GM19324 (cell line): ENCODE measurements around the gene TTC6.

Experiments
- ATAC-seq: cut with Tn5 transposase; IDR thresholded peaks from one replicate; pipeline ENCODE4 v1.9.1; 2021; ENCODE audit warnings: mild to moderate bottlenecking, moderate library complexity; ENCODE audit not compliant: unreplicated experiment, low FRiP score

Gene TTC6

GRCh38 chr14:37597538-37597913 is 2.1 kb downstream of the TTC6 start:
- no peak for ATAC-seq

GRCh38 chr14:37597914-37598746 is 2.7 kb downstream of the TTC6 start:
- no peak for ATAC-seq

DNA sequence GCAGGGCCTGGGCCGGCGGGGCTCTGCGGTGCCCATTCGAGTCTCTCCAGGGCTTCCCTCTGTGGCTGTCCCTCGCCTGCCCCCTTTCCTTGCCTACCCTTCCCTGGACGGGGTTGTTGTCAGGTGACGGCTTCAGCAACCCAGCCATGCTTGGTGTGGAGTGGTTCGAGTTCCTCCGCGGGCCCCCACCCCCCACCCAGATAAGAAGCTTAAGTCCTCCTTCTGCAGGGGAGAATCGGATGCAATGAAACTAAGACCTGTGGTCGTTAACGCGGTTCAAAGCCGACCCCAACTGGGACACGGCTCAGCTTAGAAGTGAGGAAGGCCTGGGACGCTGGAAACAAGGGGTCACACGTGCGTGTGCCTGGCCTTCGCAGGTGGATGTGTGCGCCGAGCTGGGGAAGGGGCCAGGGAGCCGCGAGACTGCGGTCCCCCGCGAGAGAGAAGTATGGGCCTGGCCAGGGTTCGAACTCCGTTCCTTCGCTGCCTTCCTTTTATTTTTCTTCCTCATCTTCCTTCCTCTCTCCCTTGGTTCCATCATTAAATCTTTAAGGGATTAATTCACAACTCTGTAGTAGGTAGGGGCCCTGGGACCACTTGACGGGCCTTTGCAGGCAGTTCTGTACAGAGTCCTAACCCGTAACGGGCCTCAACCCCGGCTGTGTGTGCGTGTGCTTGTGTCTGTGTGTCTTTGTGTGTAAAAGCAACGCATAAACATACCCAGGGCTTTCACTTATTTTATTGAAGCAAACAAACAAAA is 3.5 kb downstream of the TTC6 start:
- no peak for ATAC-seq

GRCh38 chr14:37599507-37600368 is 4.3 kb downstream of the TTC6 start:
- no peak for ATAC-seq

DNA sequence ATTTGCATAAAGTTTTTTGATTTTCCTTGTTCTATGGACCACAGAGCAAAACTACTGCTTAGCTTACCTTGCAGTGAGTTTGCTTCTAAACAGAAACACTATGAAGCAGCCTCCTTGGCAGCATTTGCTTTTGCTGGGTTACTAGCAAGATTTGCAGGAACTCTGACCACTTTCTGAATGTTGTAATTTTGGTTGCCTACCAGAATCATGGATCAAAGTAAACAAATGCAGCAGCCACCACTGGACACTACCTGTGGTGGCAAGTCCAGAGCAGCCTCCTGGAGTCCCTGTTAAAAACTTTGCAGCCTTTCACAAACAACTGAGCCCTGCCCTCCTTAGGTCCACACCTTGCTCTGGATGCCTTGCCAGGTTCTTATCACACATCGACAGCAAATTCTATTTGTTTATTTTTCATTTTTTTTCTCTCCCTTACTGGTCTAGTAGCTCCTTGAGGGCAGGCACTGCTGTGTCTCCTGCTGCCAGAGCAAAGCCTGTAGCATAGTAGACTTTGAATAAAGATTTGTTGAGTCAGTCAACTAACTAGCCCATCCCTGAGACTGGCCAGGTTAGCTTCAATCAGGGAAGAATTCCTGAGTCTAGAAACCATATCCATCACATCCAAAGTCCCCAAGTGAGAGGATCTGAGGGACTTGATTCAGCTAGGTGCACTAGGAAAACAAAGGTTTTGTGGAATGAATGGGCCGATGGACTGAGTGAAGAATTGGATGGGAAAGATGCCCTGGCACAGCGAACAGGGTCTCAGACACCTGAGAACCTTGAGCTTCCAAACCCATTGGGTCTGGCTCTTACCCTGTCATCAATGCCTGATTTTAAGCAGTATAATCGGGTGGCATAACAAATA is 5.7 kb downstream of the TTC6 start:
- no peak for ATAC-seq

- ATAC-seq: no peak
These were observed 6.4 kb downstream of the TTC6 start for GRCh38 chr14:37601865-37602264.

GRCh38 chr14:37602605-37603453 is 7.4 kb downstream of the TTC6 start:
- ATAC-seq: no peak

- ATAC-seq: no peak
These were observed 8.3 kb downstream of the TTC6 start for GRCh38 chr14:37603688-37604251.

GRCh38 chr14:37606678-37607077 is 11.2 kb downstream of the TTC6 start:
- ATAC-seq: no peak

DNA sequence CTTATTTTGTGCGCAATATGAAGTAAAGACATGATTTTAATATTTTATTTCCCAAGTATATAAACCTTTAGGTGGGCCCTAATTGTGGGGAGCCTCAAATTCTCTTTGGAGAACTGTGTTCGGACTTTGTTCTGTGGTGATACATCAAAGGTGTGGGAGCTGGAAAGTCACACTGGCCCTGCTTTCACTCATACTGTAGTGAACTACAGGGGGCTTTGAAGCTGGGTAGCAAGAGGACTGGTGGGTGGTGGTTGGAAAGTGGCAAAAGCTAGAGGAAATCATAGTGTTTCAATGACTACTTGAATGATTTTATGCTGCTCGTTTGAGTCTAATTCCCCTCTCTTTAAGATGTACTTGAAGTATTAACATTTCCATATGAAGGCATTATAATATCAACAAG is 13.2 kb downstream of the TTC6 start:
- ATAC-seq: no peak

GRCh38 chr14:37610945-37611523 is 15.6 kb downstream of the TTC6 start:
- no peak for ATAC-seq

- no peak for ATAC-seq
These were observed 20.3 kb downstream of the TTC6 start for GRCh38 chr14:37615582-37616289.

DNA sequence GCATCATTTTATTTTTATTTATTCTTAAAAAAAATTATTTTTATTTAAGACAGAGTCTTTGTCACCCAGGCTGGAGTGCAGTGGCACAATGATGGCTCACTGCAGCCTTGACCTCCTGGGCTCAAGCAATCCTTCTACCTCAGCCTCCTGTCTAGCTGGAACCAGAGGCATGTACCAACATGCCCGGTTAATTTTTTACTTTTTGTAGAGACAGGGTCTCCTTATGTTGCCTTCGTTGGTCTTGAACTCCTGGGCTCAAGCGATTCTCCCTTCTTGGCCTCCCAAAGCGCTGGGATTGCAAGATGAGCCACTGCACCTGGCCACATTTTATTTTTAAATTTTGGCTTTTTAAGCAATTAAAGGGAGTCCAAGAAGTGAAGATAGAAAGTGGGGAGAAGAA is 21.4 kb downstream of the TTC6 start:
- no peak for ATAC-seq

- no peak for ATAC-seq
These were observed 22.5 kb downstream of the TTC6 start for GRCh38 chr14:37617864-37618365.

DNA sequence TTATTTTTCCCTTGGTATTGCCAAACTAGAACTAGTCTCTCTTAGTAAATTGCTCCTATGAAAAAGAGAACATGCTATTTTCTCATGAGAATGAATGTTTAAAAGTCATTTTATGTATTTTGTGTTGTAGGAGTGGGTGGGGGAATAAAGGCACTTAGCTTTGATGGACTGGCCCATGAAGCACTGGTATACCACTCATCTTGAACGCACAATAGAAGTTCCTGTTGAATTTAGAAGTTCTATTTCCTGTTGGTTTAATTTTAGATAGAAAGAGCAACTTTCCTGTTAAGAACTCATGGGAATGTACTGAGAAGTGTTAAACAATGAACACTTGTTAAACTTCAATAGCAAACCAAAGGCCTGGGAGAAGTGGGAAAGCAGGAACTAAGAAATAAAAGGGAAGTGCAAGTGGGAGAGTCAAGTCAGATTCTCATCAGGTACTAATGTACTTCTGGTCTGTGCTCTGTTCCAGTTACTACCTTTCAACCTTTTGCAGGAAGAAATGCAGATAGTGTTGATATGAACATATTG is 23.1 kb downstream of the TTC6 start:
- ATAC-seq: no peak

GRCh38 chr14:37620856-37621255 is 25.4 kb downstream of the TTC6 start:
- ATAC-seq: no peak

DNA sequence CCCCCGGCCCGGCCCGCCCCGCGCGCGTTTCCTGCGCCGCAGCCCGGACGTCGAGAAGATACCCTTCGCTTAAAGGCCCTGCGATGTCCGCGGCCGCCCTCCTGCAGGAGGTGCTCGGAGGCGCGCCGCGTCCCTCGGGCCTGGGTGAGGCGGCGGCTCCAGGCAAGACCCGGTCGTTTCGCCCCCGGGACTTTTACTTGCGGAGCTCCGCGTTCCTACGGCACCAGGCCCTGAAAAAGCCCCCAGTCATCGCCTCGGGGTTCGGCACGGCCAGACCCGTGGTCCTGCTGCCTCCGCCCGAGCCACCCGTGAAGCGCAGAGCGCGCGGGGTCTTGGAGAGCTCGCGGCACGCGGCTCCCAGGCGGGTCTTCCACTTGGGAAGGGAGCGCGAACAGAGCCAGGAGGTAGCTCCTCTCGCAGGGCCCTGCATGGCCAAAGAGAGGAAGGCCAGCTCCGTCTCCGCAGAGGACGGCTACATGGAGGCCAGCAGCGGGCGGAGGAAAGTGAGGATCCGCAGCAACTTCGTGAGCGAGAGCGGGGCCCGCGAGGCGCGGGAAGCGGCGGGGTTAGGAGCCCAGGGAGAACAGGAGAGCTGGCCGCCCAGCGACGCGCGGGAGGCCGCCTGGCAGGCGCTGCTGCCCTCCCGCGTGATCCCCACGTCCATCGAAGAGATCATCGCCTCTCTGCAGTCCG is 26.9 kb downstream of the TTC6 start:
- no peak for ATAC-seq
